HFF-Myc (cell line): ENCODE measurements around the gene SFSWAP.

Experiments used
- DNase-seq: peaks from one replicate; pipeline ENCODE4 v3.0.0-alpha.2; 2011; ENCODE audit warnings: low read depth; ENCODE audit errors: extremely low read depth
- H3K4me3 ChIP-seq: replicated peaks from 2 replicates; pipeline ENCODE4 v1.5.1; 2011; ENCODE audit warnings: low read depth, mild to moderate bottlenecking, control low read depth, low read length
- TF ChIP-seq, protein P1 (sequence below): IDR thresholded peaks from 2 replicates; pipeline ENCODE4 v1.5.1; 2012; ENCODE audit warnings: mild to moderate bottlenecking, low read depth, low read length, control low read depth; ENCODE audit errors: missing control alignments

The SFSWAP gene

DNA sequence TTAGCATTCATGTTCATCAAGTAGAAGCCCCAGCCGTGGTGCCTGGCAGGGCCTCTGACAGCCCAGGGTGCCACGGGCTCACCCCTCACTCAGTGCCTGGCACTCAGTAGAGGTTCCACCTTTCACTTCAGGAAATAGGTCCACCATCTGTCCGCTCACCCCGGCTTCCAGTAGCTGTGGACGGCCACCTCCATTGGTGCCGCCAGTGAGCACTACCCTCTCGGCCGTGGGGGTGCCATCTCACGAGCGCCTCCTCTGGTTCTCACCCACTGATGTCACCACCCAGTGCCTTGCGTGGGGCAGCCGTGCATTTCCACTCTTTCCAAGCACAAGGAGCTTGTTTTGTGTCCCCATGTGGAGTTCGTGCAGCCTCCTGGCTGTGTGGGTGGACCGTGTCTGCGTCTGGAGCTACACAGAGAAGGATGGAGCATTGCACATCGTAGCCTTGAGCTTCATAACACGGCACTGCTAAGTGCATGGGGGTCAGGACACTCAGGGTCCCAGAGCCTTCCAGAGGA, 76.3 kb downstream of the SFSWAP start:
- TF ChIP-seq, protein P1, sequence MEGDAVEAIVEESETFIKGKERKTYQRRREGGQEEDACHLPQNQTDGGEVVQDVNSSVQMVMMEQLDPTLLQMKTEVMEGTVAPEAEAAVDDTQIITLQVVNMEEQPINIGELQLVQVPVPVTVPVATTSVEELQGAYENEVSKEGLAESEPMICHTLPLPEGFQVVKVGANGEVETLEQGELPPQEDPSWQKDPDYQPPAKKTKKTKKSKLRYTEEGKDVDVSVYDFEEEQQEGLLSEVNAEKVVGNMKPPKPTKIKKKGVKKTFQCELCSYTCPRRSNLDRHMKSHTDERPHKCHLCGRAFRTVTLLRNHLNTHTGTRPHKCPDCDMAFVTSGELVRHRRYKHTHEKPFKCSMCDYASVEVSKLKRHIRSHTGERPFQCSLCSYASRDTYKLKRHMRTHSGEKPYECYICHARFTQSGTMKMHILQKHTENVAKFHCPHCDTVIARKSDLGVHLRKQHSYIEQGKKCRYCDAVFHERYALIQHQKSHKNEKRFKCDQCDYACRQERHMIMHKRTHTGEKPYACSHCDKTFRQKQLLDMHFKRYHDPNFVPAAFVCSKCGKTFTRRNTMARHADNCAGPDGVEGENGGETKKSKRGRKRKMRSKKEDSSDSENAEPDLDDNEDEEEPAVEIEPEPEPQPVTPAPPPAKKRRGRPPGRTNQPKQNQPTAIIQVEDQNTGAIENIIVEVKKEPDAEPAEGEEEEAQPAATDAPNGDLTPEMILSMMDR: no peak
- no peak overlapping the region for H3K4me3 ChIP-seq
- DNase-seq: no peak

DNA sequence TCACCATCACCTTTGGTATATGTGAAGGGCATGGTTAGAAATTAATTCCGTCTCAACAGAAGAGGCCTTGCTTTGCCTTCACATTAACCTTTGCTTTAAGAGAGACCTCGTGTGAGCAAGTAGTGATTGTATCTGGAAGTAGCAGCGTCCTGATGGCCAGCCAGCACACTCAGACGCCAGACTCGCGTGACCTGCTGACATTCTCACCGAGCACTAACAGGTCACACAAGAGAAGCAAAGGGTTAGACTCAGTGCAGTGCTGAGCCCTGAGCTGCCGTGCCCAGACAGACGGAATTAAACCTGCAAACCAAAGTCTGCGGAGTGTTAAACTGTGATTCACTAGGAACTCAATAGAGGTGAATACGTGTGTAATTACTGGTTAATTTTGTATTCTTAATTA, 77.2 kb downstream of the SFSWAP start:
- no peak for DNase-seq
- no peak overlapping the region for H3K4me3 ChIP-seq
- TF ChIP-seq, protein P1: no peak

DNA sequence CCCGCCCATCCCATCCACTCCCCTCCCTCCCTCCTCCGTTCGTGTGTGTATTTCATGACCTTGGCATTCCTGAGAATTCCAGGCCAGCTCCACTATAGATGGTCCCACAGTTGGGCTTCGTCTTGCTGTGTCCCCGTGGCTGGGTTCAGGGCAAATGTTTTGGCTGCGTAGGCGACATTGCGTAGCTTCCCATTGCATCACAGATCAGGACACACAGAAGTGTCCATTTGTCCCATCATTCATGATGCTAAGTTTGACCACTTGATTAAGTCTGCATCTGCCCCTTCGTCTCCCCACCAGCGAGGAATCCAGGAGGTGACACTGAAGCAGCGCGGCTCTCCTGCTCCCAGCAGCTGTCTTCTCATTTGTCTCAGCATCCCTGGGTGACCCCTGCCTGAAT, 78.7 kb downstream of the SFSWAP start:
- no peak overlapping the region for H3K4me3 ChIP-seq
- DNase-seq: no peak
- TF ChIP-seq, protein P1: no peak

DNA sequence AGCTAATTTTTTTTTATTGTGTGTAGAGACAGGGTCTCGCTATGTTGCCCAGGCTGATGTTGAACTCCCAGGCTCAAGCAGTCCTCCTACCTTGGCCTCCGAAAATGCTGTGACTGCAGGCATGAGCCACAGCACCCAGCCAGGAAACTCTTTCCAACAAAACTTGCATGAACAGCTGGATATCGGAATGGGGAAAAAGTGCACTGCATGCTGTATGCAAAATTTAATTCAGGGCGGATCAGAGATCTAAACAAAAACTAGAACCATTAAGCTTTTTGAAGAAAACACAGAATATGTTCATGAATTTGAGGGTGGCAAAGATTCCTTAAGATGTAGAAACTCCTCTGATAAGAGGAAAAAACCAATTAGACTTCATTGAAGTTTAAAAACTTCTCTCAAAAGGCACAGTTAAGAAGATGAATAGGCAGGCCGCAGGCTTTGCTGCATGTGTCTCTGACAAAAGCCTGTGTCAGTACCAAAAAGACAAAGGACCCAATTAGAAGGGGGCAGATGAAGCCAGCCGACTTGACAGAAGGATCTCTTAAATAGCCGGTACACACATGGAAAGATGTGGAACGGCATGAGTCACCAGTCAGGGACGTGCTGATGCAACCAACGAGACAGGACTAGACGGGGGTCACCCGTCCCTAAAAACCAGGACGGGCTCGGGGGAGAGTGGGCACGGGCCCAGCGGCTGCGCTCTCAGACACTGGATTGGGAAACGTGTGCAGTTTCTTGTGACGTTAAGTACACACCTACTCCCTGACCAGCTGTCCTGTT, 82.5 kb downstream of the SFSWAP start:
- no peak for DNase-seq
- TF ChIP-seq, protein P1: no peak
- no peak overlapping the region for H3K4me3 ChIP-seq

DNA sequence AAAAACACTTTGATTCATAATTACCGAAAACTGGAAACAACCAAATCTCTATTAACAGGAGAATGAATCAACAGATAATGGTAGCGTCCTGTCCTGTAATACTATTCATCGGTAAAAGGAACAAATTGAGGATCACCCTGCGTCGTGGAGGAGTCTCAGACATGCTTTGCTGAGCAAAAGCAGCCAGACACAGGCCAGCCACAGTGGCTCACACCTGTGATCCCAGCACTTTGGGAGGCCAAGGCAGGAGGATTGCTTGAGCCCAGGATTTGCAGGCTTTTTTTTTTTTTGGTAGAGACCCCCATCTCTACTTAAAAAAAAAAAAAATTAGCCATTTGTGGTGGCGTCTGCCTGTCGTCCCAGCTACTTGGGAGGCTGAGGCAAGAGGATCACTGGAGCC, 83.2 kb downstream of the SFSWAP start:
- TF ChIP-seq, protein P1: no peak
- no peak overlapping the region for H3K4me3 ChIP-seq
- no peak for DNase-seq

DNA sequence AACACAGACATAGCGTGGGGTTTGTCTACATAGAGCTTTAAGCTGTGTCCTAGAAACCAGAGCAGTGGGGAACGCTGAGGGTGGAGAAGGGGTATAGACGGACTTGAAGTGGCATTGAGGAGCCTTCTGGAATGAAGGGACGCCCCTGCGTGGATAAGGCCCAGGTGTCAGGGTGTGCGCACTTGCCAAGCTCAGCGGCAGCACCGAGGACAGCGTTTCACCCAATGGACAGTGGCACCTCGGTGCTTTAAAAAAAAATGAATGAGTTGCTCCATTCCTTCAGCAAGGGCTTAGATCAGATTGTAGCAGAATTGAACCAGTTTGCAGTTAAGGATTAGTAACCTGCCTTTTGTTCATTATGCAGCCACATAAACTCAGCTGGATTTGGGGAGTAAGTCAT, 83.7 kb downstream of the SFSWAP start:
- H3K4me3 ChIP-seq: no peak overlapping the region
- TF ChIP-seq, protein P1: no peak
- no peak for DNase-seq
